Measurements from ENCODE around the gene CRADD. TPM values are rescaled to one million over a fixed set of nuclear protein-coding genes. Genes with fewer than 3 reads are reported as not detected.

Gene CRADD
- total RNA-seq, 1 experiment from 2014 or later: 7.6 TPM

DNA sequence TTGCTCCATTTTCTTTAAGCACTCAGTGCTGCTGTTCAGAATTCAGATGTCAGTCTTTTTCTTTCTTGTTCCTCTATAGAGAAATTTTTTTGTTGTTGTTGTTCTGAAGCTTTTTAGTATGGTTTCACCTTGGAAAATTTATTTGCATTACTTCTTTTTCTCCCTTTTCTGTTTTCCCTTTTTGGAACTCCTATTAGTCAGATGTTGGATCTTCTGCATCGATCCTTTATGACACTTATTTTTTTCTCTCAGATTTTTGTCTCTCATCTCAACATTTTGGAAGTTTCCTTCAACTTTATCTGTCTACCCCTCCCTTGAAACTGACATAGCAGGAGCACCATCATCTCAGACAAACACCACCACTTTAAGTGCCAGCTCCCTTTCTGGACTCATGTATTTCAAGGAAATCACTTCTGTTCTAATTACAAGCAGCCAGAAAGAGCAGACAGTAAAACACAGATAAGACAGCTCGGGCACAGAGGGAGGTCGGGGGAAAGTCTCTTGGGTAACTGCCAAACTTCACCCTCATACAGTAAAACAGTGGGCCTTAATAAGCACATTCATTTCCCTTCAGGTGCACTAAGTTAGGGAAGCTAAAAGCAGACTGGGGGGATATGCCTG lies 248.5 kb downstream of the CRADD start:
- peaks cover 9% of the 10 kb centered on the region for H3K9me3 ChIP-seq (ENCODE audit: control insufficient read depth, low read depth, low read length)
- no CpG with 5 or more reads among the region's 3 CpGs for WGBS (ENCODE audit: extremely low coverage, insufficient read length, low lambda C conversion rate)
- DNase-seq: no peak
- H3K4ac ChIP-seq (ENCODE audit: low read depth, low read length): no peak overlapping the region
- no peaks in the 10 kb centered on the region; the same call in none of the 2 replicates for H3K27me3 Mint-ChIP-seq (ENCODE audit: low read depth)
- H3K4me3 Mint-ChIP-seq: no peak overlapping the region
- no peak overlapping the region for H2AFZ ChIP-seq (ENCODE audit: low read length)
- no peak overlapping the region for H2BK12ac ChIP-seq (ENCODE audit: insufficient read length, low read depth, low read length)
- H3K4me1 Mint-ChIP-seq: no peaks in the 10 kb centered on the region
- no peak overlapping the region for H4K5ac ChIP-seq (ENCODE audit: insufficient read length, low read depth, low read length)
- no peaks in the 10 kb centered on the region for H3K4me1 ChIP-seq (ENCODE audit: insufficient read depth, low read length)
- no peak overlapping the region for H3K56ac ChIP-seq (ENCODE audit: insufficient read length, low read depth, low read length)
- no peak overlapping the region; a peak in 1 of 7 replicates for H3K27ac Mint-ChIP-seq
- H2BK120ac ChIP-seq (ENCODE audit: low read depth, low read length, poor library complexity, severe bottlenecking): no peak overlapping the region
- H3K9ac ChIP-seq (ENCODE audit: extremely low read depth, insufficient read length, low read length): no peak overlapping the region
- TF ChIP-seq, protein P1, sequence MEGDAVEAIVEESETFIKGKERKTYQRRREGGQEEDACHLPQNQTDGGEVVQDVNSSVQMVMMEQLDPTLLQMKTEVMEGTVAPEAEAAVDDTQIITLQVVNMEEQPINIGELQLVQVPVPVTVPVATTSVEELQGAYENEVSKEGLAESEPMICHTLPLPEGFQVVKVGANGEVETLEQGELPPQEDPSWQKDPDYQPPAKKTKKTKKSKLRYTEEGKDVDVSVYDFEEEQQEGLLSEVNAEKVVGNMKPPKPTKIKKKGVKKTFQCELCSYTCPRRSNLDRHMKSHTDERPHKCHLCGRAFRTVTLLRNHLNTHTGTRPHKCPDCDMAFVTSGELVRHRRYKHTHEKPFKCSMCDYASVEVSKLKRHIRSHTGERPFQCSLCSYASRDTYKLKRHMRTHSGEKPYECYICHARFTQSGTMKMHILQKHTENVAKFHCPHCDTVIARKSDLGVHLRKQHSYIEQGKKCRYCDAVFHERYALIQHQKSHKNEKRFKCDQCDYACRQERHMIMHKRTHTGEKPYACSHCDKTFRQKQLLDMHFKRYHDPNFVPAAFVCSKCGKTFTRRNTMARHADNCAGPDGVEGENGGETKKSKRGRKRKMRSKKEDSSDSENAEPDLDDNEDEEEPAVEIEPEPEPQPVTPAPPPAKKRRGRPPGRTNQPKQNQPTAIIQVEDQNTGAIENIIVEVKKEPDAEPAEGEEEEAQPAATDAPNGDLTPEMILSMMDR (conservative IDR thresholded peaks at IDR 0.05): no peak
- peaks cover 25 to 34% of the 10 kb centered on the region in 2 experiments for H3K9me3 Mint-ChIP-seq
- H3K18ac ChIP-seq (ENCODE audit: insufficient read length, low read depth, low read length): no peak overlapping the region
- no peak overlapping the region for H3K14ac ChIP-seq (ENCODE audit: insufficient read depth, low read length)
- no peaks in the 10 kb centered on the region for H3K79me2 ChIP-seq (ENCODE audit: insufficient read depth, low read length)
- no peaks in the 10 kb centered on the region for H3K23me2 ChIP-seq (ENCODE audit: insufficient read length, low read depth, low read length, poor library complexity, severe bottlenecking)
- H3K27me3 ChIP-seq (ENCODE audit: insufficient read depth, low read length): no peaks in the 10 kb centered on the region
- H3K23ac ChIP-seq (ENCODE audit: insufficient read length, low read depth, low read length): no peak overlapping the region
- H4K8ac ChIP-seq (replicated peaks; ENCODE audit: insufficient read length, low read depth, low read length): no peak overlapping the region
- H4K91ac ChIP-seq (ENCODE audit: insufficient read length, low read depth, low read length): no peak overlapping the region
- H2BK15ac ChIP-seq (ENCODE audit: low read depth, low read length): no peak overlapping the region
- no peak overlapping the region for H3K4me2 ChIP-seq (ENCODE audit: insufficient read depth, insufficient read length, low read length)
- H2AK5ac ChIP-seq (ENCODE audit: insufficient read length, low read length): no peak overlapping the region
- H2BK5ac ChIP-seq (ENCODE audit: insufficient read length, low read length): no peak overlapping the region
- H3T11ph ChIP-seq (ENCODE audit: low read length): no peak overlapping the region
- peaks cover 8 to 15% (median 14%) of the 10 kb centered on the region in 3 experiments; a peak in 6 of 7 replicates for H3K36me3 Mint-ChIP-seq (ENCODE audit: insufficient read depth in 1 of 3, low read depth in 3 of 3)
- H4K20me1 ChIP-seq (ENCODE audit: control insufficient read depth, insufficient read depth, insufficient read length): no peaks in the 10 kb centered on the region
- no peak overlapping the region for H2BK20ac ChIP-seq (ENCODE audit: low read depth, low read length, poor library complexity, severe bottlenecking)
- no peaks in the 10 kb centered on the region for H3K79me1 ChIP-seq (ENCODE audit: insufficient read depth, low read depth, low read length, poor library complexity, severe bottlenecking)
- H3K27ac ChIP-seq (ENCODE audit: insufficient read length, low read depth, low read length): no peak overlapping the region

Measured in H9 (cell line).